T-cell (primary cell): ENCODE data around the gene DSC1. TPM values are rescaled to one million over a fixed set of nuclear protein-coding genes. Genes with fewer than 3 reads are reported as not detected.

Experiments used
- ATAC-seq, 4 experiments: fragments of 200-7000 bp in 3 of 4; fragments of 150-1000 bp in 1 of 4; cut with Tn5 transposase; replicated peaks in 1 of 4; 1 replicate in 3 of 4; 2 replicates in 1 of 4; pipeline ENCODE4 v1.10.0; 2021; ENCODE audit warnings: moderate library complexity in 3 of 4, mild to moderate bottlenecking in 2 of 4, moderate number of reproducible peaks in 1 of 4
- CTCF ChIA-PET, 2 donors: fragments of 300-600 bp; sonication (Branson Sonifier 250); formaldehyde crosslinking; loops; one replicate each; lab custom pipeline; 2022; ENCODE audit warnings: antibody characterized with exemption in 2 of 2; lab: Charles Lee
- POLR2A ChIA-PET, 2 donors: fragments of 300-600 bp; sonication (Branson Sonifier 250); formaldehyde crosslinking; loops; one replicate each; lab custom pipeline; 2022; ENCODE audit warnings: antibody characterized with exemption in 2 of 2; lab: Charles Lee
- DNase-seq, 35 experiments: peaks; one replicate each; pipeline versions ENCODE4 v3.0.0 to v3.0.0-alpha.2; 2013 to 2023
- H3K27ac ChIP-seq: one replicate; pipeline ENCODE4 v1.5.1; 2013; ENCODE audit warnings: low read length
- H3K27me3 ChIP-seq, 2 experiments: replicated peaks in 1 of 2; 1 replicate in 1 of 2; 2 replicates in 1 of 2; pipeline versions ENCODE4 v1.6.1 to v1.7.0; 2013; ENCODE audit warnings: low read length in 1 of 2, mixed read lengths in 1 of 2; ENCODE audit not compliant: control insufficient read depth in 2 of 2, insufficient read depth in 2 of 2; ENCODE audit errors: extremely low read depth in 1 of 2
- H3K36me3 ChIP-seq, 2 donors: 1 replicate in 1 of 2; 2 replicates in 1 of 2; pipeline versions ENCODE4 v1.6.1 to v1.7.0; 2013; ENCODE audit warnings: low read length in 1 of 2; ENCODE audit not compliant: control insufficient read depth in 2 of 2, insufficient read depth in 1 of 2; ENCODE audit errors: extremely low read depth in 1 of 2
- H3K4me1 ChIP-seq, 2 experiments: 1 replicate in 1 of 2; 2 replicates in 1 of 2; pipeline versions ENCODE4 v1.6.1 to v1.7.0; 2013; ENCODE audit warnings: low read length in 2 of 2, mixed read lengths in 1 of 2; ENCODE audit not compliant: insufficient read depth in 2 of 2, control insufficient read depth in 1 of 2; ENCODE audit errors: extremely low read depth in 1 of 2
- H3K4me3 ChIP-seq, 2 donors: 1 replicate in 1 of 2; 2 replicates in 1 of 2; pipeline versions ENCODE4 v1.5.1 to v1.7.0; 2013; ENCODE audit warnings: mild to moderate bottlenecking in 2 of 2, low read length in 1 of 2, moderate library complexity in 1 of 2; ENCODE audit not compliant: control insufficient read depth in 1 of 2; ENCODE audit errors: extremely low read depth in 1 of 2
- H3K9me3 ChIP-seq: 2 replicates; pipeline ENCODE4 v1.7.0; 2013
- H3K27ac Mint-ChIP-seq, 2 donors: one replicate each; pipeline ENCODE4 v1.8.0; 2020 to 2021; ENCODE audit warnings: mild to moderate bottlenecking in 2 of 2, mixed read lengths in 2 of 2
- H3K27me3 Mint-ChIP-seq, 2 donors: one replicate each; pipeline ENCODE4 v1.8.0; 2021 to 2022; ENCODE audit warnings: mixed read lengths in 2 of 2
- H3K36me3 Mint-ChIP-seq: one replicate; pipeline ENCODE4 v1.8.0; 2021; ENCODE audit warnings: mixed read lengths
- H3K4me1 Mint-ChIP-seq, 3 donors: one replicate each; pipeline ENCODE4 v1.8.0; 2020 to 2022; ENCODE audit warnings: mixed read lengths in 3 of 3, mild to moderate bottlenecking in 1 of 3
- H3K4me3 Mint-ChIP-seq, 3 donors: one replicate each; pipeline ENCODE4 v1.8.0; 2020 to 2022; ENCODE audit warnings: mild to moderate bottlenecking in 3 of 3, mixed read lengths in 3 of 3, moderate library complexity in 3 of 3
- H3K9me3 Mint-ChIP-seq, 3 donors: one replicate each; pipeline ENCODE4 v1.8.0; 2020 to 2022; ENCODE audit warnings: mixed read lengths in 3 of 3
- WGBS: methylation state at CpG from one replicate; pipeline ENCODE4 v1.1.5; 2013; ENCODE audit warnings: missing lambda C conversion rate; ENCODE audit not compliant: insufficient coverage; 5-methylcytosine and 5-hydroxymethylcytosine counted together
- total RNA-seq, 35 experiments: library from RNA in 6 of 35; stranded (reverse) in 6 of 35; fragments of 120-200 nt in 1 of 35; gene quantifications; one replicate each; pipeline versions ENCODE4 v1.2.1 to v1.2.4 and lab custom pipeline; 2013 to 2026

DSC1 gene
- total RNA-seq, 5 donors from 2014 or later (not counting 1 experiment from before 2014, with no cell fraction given), result 1.5 to 5.9 (median 2.2) TPM

DNA sequence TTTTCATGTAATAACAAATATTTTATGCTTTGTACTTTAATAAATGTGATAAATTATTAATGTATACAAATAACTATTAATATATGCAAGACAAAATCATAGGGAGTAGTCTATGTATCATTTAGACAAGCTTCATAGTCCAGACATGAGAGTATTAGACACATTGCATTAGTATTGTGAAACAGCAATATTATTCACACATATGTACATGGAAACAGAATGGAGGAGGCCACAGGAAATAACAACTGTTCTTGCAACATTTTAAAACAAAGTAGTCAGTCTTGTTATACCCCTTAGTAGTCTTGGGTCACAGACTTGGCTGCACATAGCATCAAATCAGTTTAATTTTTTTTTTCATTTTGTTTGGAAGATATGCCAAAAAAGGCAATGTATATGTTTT is 15.8 kb downstream of the DSC1 start:
- no peaks in the 10 kb centered on the region for H3K36me3 ChIP-seq
- Mint-ChIP-seq H3K36me3 (peaks cover 2% of the 10 kb centered on the region), H3K4me3 (no peak overlapping the region), H3K4me1 (no peaks in the 10 kb centered on the region), H3K9me3 (peaks cover 5 to 14% (median 6%) of the 10 kb centered on the region in 3 donors), H3K27me3 (no peaks in the 10 kb centered on the region), H3K27ac (no peak overlapping the region)
- DNase-seq, result no peak
- CTCF ChIA-PET, result interaction anchor here in 1 of 2 donors (0.6 kb wide), 1 partner anchor 287 kb away, joined by 6 read pairs; no protein-coding TSS in a partner anchor
- POLR2A ChIA-PET, result interaction anchor here in 1 of 2 donors (0.7 kb wide), 1 partner anchor 21 kb away, joined by 3 read pairs; no protein-coding TSS in a partner anchor
- no peak overlapping the region for H3K4me3 ChIP-seq
- no peak overlapping the region for H3K27ac ChIP-seq
- no peak for ATAC-seq
- H3K4me1 ChIP-seq, result no peaks in the 10 kb centered on the region
- H3K27me3 ChIP-seq, result no peaks in the 10 kb centered on the region
- H3K9me3 ChIP-seq, result no peaks in the 10 kb centered on the region

DNA sequence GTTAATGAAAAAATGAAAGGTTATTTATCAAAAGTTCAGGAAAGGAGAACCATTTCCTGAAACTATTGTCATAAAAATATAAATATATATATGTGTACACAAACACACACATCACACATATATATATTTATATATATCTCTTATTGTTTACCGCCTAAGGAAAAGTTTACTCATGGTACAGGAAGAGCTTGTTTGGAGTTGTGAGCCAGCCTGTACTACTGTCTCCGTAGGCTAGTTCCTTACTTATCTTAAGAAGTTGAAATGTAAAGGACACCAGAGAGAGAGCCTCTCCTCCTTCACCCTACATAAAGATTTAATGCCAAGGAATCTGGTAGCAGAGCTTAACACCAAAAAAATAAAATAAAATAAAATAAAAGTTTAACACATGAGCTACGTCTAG is 19.6 kb downstream of the DSC1 start:
- no peak for ATAC-seq
- no CpG with 5 or more reads among the region's 3 CpGs for WGBS
- POLR2A ChIA-PET, result no interaction called here
- CTCF ChIA-PET, result no interaction called here
- no peak overlapping the region for H3K27ac Mint-ChIP-seq
- Histone ChIP-seq H3K9me3 (no peaks in the 10 kb centered on the region), H3K27me3 (no peaks in the 10 kb centered on the region), H3K27ac (no peak overlapping the region), H3K4me3 (no peak overlapping the region), H3K36me3 (no peaks in the 10 kb centered on the region), H3K4me1 (no peaks in the 10 kb centered on the region)
- no peak for DNase-seq
- H3K4me1 Mint-ChIP-seq, result no peaks in the 10 kb centered on the region
- H3K27me3 Mint-ChIP-seq, result no peaks in the 10 kb centered on the region
- peaks cover 2% of the 10 kb centered on the region for H3K36me3 Mint-ChIP-seq
- H3K4me3 Mint-ChIP-seq, result no peak overlapping the region
- peaks cover 6 to 14% (median 6%) of the 10 kb centered on the region in 3 donors for H3K9me3 Mint-ChIP-seq

DNA sequence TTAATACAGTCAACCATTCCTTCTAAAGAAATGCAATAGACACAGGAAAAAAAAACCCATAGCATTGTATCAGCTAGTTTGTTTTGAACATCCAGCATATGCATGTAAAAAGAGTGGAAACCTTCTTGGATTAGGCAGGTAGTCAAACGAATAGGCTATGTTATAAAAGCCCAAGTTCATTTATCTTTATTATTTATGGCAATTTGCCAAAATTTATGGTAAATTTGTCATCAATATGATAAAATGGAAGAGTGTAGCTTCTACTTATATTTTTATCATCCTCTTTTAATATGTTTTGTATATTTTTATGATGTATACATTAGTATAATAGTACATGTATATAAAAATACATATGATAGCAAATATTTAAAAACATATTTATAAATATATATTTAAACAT is 23.9 kb downstream of the DSC1 start:
- DNase-seq (no peak), ATAC-seq (no peak)
- WGBS, result no CpG with 5 or more reads among the region's 1 CpG
- Histone ChIP-seq H3K9me3 (no peaks in the 10 kb centered on the region), H3K4me3 (no peak overlapping the region), H3K36me3 (no peaks in the 10 kb centered on the region), H3K27ac (no peak overlapping the region), H3K27me3 (no peaks in the 10 kb centered on the region), H3K4me1 (no peaks in the 10 kb centered on the region)
- Mint-ChIP-seq H3K4me1 (no peaks in the 10 kb centered on the region), H3K27me3 (no peaks in the 10 kb centered on the region), H3K36me3 (no peaks in the 10 kb centered on the region), H3K4me3 (no peak overlapping the region), H3K9me3 (peaks cover 0 to 5% (median 0%) of the 10 kb centered on the region in 3 donors), H3K27ac (no peak overlapping the region)
- POLR2A ChIA-PET, result interaction anchor here in 1 of 2 donors (0.6 kb wide), 1 partner anchor 50 kb away, joined by 3 read pairs; no protein-coding TSS in a partner anchor
- CTCF ChIA-PET, result no interaction called here

DNA sequence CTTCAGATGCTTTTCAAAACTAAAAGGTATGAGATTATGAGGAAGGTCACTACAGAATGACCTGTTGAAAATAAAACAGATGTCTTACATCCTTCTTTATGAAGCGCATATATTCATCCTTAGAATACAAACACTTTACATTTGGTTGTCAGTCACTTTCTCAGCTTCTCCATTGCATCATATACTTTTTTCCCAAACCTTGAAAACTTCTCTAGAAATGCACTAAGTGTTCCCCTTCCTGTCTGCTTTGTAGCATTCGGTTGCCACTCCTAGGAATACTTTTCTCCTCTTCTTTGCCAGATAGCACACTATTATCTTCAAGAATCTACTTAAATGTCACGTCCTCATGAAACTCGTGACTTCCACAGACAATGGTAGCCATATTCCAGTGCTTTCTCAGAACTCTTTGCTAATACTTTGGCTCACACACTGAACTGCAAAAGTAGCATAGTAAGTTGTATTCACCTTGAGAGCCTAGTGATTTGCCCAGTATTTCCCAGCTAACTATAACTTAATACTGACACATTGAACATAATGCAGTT is 27.6 kb downstream of the DSC1 start:
- no peak overlapping the region for H3K27ac Mint-ChIP-seq
- Histone ChIP-seq H3K4me1 (no peaks in the 10 kb centered on the region), H3K27me3 (no peaks in the 10 kb centered on the region), H3K36me3 (no peaks in the 10 kb centered on the region), H3K9me3 (no peaks in the 10 kb centered on the region), H3K27ac (no peak overlapping the region), H3K4me3 (no peak overlapping the region)
- no peak for ATAC-seq
- ChIA-PET POLR2A (no interaction called here), CTCF (no interaction called here)
- H3K9me3 Mint-ChIP-seq, result peaks cover 0 to 9% (median 0%) of the 10 kb centered on the region in 3 donors
- no peaks in the 10 kb centered on the region for H3K4me1 Mint-ChIP-seq
- no peak overlapping the region for H3K4me3 Mint-ChIP-seq
- WGBS, result 78% methylated on average over 3 of the region's 4 CpGs
- no peaks in the 10 kb centered on the region for H3K27me3 Mint-ChIP-seq
- H3K36me3 Mint-ChIP-seq, result no peaks in the 10 kb centered on the region
- no peak for DNase-seq

DNA sequence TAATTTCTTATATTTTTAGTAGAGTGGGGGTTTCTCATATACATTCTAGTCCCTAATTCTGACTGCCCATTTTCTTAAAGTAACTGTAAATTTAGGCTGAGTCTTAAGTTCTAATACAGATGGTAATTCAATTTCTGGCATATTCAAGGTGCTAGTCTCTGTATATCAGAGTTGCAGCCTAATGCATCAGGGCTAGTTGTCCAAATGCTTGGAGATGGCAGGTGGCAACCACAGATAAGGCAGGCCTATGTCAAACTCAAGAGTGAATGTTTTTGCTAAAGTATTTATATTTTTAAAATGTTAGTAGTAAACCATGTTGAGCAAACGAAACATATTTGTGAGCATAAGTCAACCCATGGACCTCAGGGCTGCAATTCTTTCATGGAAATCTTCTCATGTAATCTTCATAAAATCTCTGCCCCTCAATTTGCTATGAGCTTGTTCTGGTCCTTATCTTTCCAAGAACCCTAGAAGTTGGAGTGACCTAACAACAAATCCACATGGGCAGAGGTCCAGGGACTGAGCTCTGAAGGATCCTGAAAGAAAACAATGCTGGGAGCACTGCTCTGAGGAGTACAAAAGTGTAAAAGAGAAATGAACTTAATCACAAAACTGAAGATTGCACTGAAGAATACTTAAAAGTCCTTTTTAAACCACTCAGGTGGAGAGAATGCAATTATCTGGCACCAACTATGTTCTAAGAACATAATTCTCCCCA is 33.1 kb downstream of the DSC1 start:
- Mint-ChIP-seq H3K9me3 (peaks cover 4 to 7% (median 6%) of the 10 kb centered on the region in 3 donors), H3K36me3 (no peaks in the 10 kb centered on the region), H3K4me3 (no peak overlapping the region), H3K4me1 (no peaks in the 10 kb centered on the region), H3K27ac (no peak overlapping the region), H3K27me3 (no peaks in the 10 kb centered on the region)
- ATAC-seq (no peak), DNase-seq (no peak)
- no peak overlapping the region for H3K27ac ChIP-seq
- POLR2A ChIA-PET, result no interaction called here
- no peaks in the 10 kb centered on the region for H3K4me1 ChIP-seq
- no CpG with 5 or more reads among the region's 1 CpG for WGBS
- no peaks in the 10 kb centered on the region for H3K36me3 ChIP-seq
- no peaks in the 10 kb centered on the region for H3K27me3 ChIP-seq
- H3K4me3 ChIP-seq, result no peak overlapping the region
- CTCF ChIA-PET, result no interaction called here
- H3K9me3 ChIP-seq, result no peaks in the 10 kb centered on the region

DNA sequence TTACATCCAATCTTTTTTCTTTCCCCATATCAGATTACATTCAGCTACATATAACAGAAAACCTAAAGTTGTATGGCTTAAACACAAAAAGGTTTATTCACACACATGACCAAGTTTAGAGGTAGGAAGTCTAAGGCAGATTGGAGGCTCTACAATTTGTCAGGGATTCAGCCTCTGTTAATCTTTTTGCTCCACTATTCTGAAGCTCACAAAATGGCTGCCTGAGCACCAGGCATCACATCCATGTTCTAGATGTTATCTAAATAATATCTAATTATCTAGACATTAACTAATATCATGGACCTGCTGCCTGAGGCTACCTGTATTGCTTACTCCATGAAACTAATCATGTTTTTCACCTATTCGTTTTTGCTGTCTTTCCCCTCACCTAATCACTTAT is 36.8 kb downstream of the DSC1 start:
- no peak overlapping the region for H3K4me3 Mint-ChIP-seq
- Histone ChIP-seq H3K9me3 (no peaks in the 10 kb centered on the region), H3K27ac (no peak overlapping the region), H3K4me3 (no peak overlapping the region), H3K4me1 (no peaks in the 10 kb centered on the region), H3K27me3 (no peaks in the 10 kb centered on the region), H3K36me3 (no peaks in the 10 kb centered on the region)
- ATAC-seq (no peak), DNase-seq (no peak)
- peaks cover 4 to 10% (median 6%) of the 10 kb centered on the region in 3 donors for H3K9me3 Mint-ChIP-seq
- POLR2A ChIA-PET, result no interaction called here
- H3K27ac Mint-ChIP-seq, result no peak overlapping the region
- CTCF ChIA-PET, result interaction anchor here in 1 of 2 donors (0.6 kb wide), 1 partner anchor 218 kb away, joined by 3 read pairs; no protein-coding TSS in a partner anchor
- H3K27me3 Mint-ChIP-seq, result no peaks in the 10 kb centered on the region
- no peaks in the 10 kb centered on the region for H3K4me1 Mint-ChIP-seq
- H3K36me3 Mint-ChIP-seq, result no peaks in the 10 kb centered on the region
- no CpG with 5 or more reads among the region's 1 CpG for WGBS
